ENCODE data around the gene PPFIBP2. TPM values are rescaled to one million over a fixed set of nuclear protein-coding genes. Genes with fewer than 3 reads are reported as not detected.

PPFIBP2 gene
- total and polyA plus RNA-seq, 2 of the 13 experiments (the other 11 are each of a cell fraction or from before 2014, with no cell fraction given): 15.0 to 52.5 TPM

DNA sequence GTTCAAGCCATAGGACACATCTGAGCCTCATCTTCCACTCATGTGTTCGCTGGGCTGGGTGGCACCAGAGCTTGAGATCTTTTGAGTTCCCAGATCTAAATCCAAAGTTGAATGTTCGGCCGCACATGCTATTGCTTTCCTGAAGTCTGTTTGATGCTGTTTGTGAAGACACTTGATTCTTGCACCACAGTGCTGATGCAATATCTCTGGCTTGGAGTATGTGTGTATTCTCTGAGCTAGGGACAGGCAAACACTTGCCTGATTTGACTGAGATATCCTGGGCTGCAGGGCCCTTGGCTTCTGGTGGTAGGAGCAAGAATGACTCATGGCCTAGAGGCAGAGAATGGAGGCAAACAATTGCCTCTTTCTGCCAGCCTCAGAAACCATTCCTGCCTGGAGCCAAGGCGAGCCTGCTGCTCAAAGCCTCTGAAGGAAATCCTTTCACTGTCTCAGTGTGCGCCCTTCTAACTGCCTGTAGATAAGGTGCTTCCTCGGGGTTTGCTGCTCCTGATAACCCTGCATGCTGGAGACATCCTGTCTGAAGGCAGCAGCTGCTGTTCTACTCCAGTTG is 86.5 kb downstream of the PPFIBP2 start (continued):
- TF ChIP-seq, protein P1, sequence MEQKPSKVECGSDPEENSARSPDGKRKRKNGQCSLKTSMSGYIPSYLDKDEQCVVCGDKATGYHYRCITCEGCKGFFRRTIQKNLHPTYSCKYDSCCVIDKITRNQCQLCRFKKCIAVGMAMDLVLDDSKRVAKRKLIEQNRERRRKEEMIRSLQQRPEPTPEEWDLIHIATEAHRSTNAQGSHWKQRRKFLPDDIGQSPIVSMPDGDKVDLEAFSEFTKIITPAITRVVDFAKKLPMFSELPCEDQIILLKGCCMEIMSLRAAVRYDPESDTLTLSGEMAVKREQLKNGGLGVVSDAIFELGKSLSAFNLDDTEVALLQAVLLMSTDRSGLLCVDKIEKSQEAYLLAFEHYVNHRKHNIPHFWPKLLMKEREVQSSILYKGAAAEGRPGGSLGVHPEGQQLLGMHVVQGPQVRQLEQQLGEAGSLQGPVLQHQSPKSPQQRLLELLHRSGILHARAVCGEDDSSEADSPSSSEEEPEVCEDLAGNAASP (CRISPR knock-in tag; IDR thresholded peaks at IDR 0.05; ENCODE audit: borderline replicate concordance): peak; percentile 45; the same call in 1 of the 2 replicates
- TF ChIP-seq, protein P2, sequence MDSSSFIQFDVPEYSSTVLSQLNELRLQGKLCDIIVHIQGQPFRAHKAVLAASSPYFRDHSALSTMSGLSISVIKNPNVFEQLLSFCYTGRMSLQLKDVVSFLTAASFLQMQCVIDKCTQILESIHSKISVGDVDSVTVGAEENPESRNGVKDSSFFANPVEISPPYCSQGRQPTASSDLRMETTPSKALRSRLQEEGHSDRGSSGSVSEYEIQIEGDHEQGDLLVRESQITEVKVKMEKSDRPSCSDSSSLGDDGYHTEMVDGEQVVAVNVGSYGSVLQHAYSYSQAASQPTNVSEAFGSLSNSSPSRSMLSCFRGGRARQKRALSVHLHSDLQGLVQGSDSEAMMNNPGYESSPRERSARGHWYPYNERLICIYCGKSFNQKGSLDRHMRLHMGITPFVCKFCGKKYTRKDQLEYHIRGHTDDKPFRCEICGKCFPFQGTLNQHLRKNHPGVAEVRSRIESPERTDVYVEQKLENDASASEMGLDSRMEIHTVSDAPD (CRISPR knock-in tag; IDR thresholded peaks at IDR 0.05): peak; percentile 86
- TF ChIP-seq FLYWCH1 (CRISPR knock-in tag; IDR thresholded peaks at IDR 0.05) (no peak), ZNF263 (CRISPR knock-in tag; IDR thresholded peaks at IDR 0.05) (0 out of 2 replicates have a peak, but pooled peaks have one; percentile 23), ZFP82 (CRISPR knock-in tag; IDR thresholded peaks at IDR 0.05; ENCODE audit: borderline replicate concordance) (no peak), NR2F2 (IDR thresholded peaks at IDR 0.05; ENCODE audit: borderline replicate concordance, low read depth) (0 out of 2 replicates have a peak, but pooled peaks have one; percentile 23), KDM1A (CRISPR knock-in tag; IDR thresholded peaks at IDR 0.05) (peak; percentile 43; the same call in 1 of the 2 replicates), ZNF34 (CRISPR knock-in tag; IDR thresholded peaks at IDR 0.05; ENCODE audit: borderline replicate concordance) (no peak), DR1 (CRISPR knock-in tag; IDR thresholded peaks at IDR 0.05) (no peak), ZKSCAN8 (CRISPR knock-in tag; IDR thresholded peaks at IDR 0.05; ENCODE audit: borderline replicate concordance) (peak; percentile 87; the same call in 1 of the 2 replicates), FOSL2 (CRISPR knock-in tag; IDR thresholded peaks at IDR 0.05) (peak; percentile 98), CEBPG (CRISPR knock-in tag; IDR thresholded peaks at IDR 0.05) (peak; percentile 100), DPF2 (CRISPR knock-in tag; IDR thresholded peaks at IDR 0.05; ENCODE audit: borderline replicate concordance, low read depth) (0 out of 2 replicates have a peak, but pooled peaks have one; percentile 67), GATAD2A (CRISPR knock-in tag; IDR thresholded peaks at IDR 0.05) (peak; percentile 99), HOXA5 (CRISPR knock-in tag; IDR thresholded peaks at IDR 0.05) (peak; percentile 45; the same call in 1 of the 2 replicates), RFXAP (CRISPR knock-in tag; IDR thresholded peaks at IDR 0.05; ENCODE audit: borderline replicate concordance) (no peak), ZMAT3 (CRISPR knock-in tag; conservative IDR thresholded peaks at IDR 0.05) (peak; percentile 69; the same call in 1 of the 2 replicates), ZBTB20 (CRISPR knock-in tag; IDR thresholded peaks at IDR 0.05; ENCODE audit: borderline replicate concordance, low read depth) (no peak), PAF1 (CRISPR knock-in tag; IDR thresholded peaks at IDR 0.05) (no peak), HDAC2 (CRISPR knock-in tag; IDR thresholded peaks at IDR 0.05) (peak; percentile 84)
- TF ChIP-seq, protein P3, sequence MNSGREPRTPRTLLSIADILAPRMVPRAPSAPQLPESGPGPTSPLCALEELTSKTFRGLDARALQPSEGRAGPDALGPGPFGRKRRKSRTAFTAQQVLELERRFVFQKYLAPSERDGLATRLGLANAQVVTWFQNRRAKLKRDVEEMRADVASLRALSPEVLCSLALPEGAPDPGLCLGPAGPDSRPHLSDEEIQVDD (CRISPR knock-in tag; IDR thresholded peaks at IDR 0.05; ENCODE audit: borderline replicate concordance): no peak
- TF ChIP-seq, protein P4, sequence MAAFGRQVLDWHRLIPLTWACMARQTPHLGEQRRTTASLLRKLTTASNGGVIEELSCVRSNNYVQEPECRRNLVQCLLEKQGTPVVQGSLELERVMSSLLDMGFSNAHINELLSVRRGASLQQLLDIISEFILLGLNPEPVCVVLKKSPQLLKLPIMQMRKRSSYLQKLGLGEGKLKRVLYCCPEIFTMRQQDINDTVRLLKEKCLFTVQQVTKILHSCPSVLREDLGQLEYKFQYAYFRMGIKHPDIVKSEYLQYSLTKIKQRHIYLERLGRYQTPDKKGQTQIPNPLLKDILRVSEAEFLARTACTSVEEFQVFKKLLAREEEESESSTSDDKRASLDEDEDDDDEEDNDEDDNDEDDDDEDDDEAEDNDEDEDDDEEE (CRISPR knock-in tag; IDR thresholded peaks at IDR 0.05): no peak
- TF ChIP-seq, protein P5, sequence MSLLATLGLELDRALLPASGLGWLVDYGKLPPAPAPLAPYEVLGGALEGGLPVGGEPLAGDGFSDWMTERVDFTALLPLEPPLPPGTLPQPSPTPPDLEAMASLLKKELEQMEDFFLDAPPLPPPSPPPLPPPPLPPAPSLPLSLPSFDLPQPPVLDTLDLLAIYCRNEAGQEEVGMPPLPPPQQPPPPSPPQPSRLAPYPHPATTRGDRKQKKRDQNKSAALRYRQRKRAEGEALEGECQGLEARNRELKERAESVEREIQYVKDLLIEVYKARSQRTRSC (CRISPR knock-in tag; IDR thresholded peaks at IDR 0.05; ENCODE audit: low read depth): no peak
- TF ChIP-seq, protein P6, sequence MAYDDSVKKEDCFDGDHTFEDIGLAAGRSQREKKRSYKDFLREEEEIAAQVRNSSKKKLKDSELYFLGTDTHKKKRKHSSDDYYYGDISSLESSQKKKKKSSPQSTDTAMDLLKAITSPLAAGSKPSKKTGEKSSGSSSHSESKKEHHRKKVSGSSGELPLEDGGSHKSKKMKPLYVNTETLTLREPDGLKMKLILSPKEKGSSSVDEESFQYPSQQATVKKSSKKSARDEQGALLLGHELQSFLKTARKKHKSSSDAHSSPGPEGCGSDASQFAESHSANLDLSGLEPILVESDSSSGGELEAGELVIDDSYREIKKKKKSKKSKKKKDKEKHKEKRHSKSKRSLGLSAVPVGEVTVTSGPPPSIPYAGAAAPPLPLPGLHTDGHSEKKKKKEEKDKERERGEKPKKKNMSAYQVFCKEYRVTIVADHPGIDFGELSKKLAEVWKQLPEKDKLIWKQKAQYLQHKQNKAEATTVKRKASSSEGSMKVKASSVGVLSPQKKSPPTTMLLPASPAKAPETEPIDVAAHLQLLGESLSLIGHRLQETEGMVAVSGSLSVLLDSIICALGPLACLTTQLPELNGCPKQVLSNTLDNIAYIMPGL (CRISPR knock-in tag; IDR thresholded peaks at IDR 0.05; ENCODE audit: borderline replicate concordance in 1 of 2, low read depth in 1 of 2): no peak
